SH-SY5Y (cell line): Measurements from ENCODE around the gene ARL16.

Experiments used
- GATA2 ChIP-seq: IDR thresholded peaks from 2 replicates; pipeline ENCODE4 v1.6.1; 2011; ENCODE audit warnings: mild to moderate bottlenecking, low read depth, low read length
- GATA3 ChIP-seq: IDR thresholded peaks from 2 replicates; pipeline ENCODE4 v1.6.1; 2011; ENCODE audit warnings: low read depth, mild to moderate bottlenecking, low read length, moderate library complexity

DNA sequence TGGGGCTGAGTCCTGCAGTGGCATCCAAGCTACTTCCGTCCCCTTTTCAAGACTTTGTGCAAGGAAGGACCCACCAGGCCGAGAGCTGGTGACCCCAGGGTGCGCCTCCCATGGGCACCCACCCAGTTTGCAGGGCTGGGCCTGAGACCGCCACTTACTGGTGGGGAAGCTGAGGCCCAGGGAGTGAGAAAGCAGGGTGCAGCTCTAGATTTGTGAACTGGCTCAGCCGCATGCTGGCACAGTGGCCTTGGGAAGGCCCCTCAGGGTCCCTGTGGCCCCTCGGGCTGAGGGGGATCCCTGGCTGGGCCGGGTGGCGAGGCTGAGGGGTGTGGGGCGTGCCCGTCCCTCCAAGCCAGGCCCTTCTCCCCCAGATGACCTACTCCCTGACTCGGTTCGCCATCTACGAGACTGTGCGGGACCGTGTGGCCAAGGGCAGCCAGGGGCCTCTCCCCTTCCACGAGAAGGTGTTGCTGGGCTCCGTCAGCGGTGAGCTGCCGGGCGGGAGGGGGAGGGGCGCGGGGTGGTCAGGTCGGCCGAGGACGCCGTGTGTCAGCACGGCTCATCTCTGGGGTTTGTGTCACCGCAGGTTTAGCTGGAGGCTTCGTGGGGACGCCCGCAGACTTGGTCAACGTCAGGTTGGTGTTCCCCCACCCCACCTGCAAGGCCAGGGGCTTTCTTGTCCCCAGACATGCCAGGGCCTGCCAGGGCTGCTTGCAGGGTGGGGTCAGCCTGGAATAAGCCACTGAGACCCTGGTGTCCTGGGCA lies 31.7 kb upstream of the ARL16 start:
- TF ChIP-seq GATA2 = no peak
- TF ChIP-seq GATA3 = no peak
